Activated T-helper 17 cell treated with anti-CD3 and anti-CD28 coated beads, Interleukin-2, amount 50 U/mL, for 72 hours (primary cell): ENCODE measurements around the gene ABHD11. TPM values are rescaled to one million over a fixed set of nuclear protein-coding genes. Genes with fewer than 3 reads are reported as not detected.

Experiments used
- ATAC-seq: fragments of 150-1000 bp; cut with Tn5 transposase; replicated peaks from 2 replicates; pipeline ENCODE4 v1.10.0; 2021; ENCODE audit warnings: mild to moderate bottlenecking, moderate library complexity
- H3K27ac Mint-ChIP-seq: one replicate; pipeline ENCODE4 v1.8.0; 2022; ENCODE audit warnings: mixed read lengths
- H3K27me3 Mint-ChIP-seq: one replicate; pipeline ENCODE4 v1.8.0; 2022; ENCODE audit warnings: mixed read lengths
- H3K36me3 Mint-ChIP-seq: one replicate; pipeline ENCODE4 v1.8.0; 2022; ENCODE audit warnings: low read depth, mild to moderate bottlenecking, mixed read lengths
- H3K4me1 Mint-ChIP-seq: one replicate; pipeline ENCODE4 v1.8.0; 2022; ENCODE audit warnings: mixed read lengths
- H3K4me3 Mint-ChIP-seq: one replicate; pipeline ENCODE4 v1.8.0; 2022; ENCODE audit warnings: mild to moderate bottlenecking, mixed read lengths
- H3K9me3 Mint-ChIP-seq: one replicate; pipeline ENCODE4 v1.8.0; 2022; ENCODE audit warnings: mixed read lengths
- total RNA-seq, 2 donors: library from RNA; stranded (reverse); gene quantifications; one replicate each; pipeline ENCODE4 v1.2.3, GENCODE V29; 2022

Gene ABHD11
- total RNA-seq, 2 donors from 2014 or later: 11.9 to 21.2 TPM

- no peaks in the 10 kb centered on the region for H3K4me1 Mint-ChIP-seq
- H3K27me3 Mint-ChIP-seq: peaks cover 3% of the 10 kb centered on the region
- H3K9me3 Mint-ChIP-seq: no peaks in the 10 kb centered on the region
- no peak overlapping the region for H3K27ac Mint-ChIP-seq
- ATAC-seq: no peak
- no peaks in the 10 kb centered on the region for H3K36me3 Mint-ChIP-seq
- no peak overlapping the region for H3K4me3 Mint-ChIP-seq
These were observed 24.0 kb upstream of the ABHD11 start for GRCh38 chr7:73762659-73762999.

- Mint-ChIP-seq H3K4me3 (no peak overlapping the region), H3K27ac (no peak overlapping the region), H3K27me3 (no peaks in the 10 kb centered on the region), H3K4me1 (no peaks in the 10 kb centered on the region), H3K9me3 (no peaks in the 10 kb centered on the region), H3K36me3 (no peaks in the 10 kb centered on the region)
- ATAC-seq: no peak
These were observed 23.5 kb upstream of the ABHD11 start for GRCh38 chr7:73761854-73762658.

DNA sequence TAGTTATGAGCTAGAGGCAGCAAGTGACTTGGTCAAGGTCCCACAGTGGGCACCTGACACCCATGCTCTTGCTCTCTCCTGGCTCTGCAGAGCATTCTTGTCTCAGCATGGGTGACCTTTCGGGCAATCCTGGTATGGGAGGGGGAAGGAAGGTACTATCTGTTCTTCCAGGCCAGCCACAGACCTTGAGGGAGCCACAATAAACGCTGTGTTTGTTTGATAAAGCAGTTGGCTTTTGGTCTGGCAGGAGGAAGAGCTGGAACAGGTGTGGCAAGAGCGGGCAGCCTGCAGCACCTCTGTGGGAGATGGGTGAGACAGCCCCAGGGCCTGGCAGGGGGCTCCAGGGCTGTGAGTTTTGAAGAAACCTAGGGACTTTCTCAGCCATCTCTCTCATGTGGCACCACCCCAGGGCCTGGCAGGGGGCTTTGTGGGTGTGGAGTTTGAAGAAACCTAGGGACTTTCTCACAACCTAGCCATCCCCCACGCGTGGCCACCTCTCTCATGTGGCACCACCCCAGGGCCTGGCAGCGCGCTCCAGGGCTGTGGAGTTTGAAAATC lies 20.1 kb upstream of the ABHD11 start:
- no peak for ATAC-seq
- Mint-ChIP-seq H3K27me3 (no peaks in the 10 kb centered on the region), H3K27ac (no peak overlapping the region), H3K9me3 (no peaks in the 10 kb centered on the region), H3K4me3 (no peak overlapping the region), H3K4me1 (no peaks in the 10 kb centered on the region), H3K36me3 (no peaks in the 10 kb centered on the region)

DNA sequence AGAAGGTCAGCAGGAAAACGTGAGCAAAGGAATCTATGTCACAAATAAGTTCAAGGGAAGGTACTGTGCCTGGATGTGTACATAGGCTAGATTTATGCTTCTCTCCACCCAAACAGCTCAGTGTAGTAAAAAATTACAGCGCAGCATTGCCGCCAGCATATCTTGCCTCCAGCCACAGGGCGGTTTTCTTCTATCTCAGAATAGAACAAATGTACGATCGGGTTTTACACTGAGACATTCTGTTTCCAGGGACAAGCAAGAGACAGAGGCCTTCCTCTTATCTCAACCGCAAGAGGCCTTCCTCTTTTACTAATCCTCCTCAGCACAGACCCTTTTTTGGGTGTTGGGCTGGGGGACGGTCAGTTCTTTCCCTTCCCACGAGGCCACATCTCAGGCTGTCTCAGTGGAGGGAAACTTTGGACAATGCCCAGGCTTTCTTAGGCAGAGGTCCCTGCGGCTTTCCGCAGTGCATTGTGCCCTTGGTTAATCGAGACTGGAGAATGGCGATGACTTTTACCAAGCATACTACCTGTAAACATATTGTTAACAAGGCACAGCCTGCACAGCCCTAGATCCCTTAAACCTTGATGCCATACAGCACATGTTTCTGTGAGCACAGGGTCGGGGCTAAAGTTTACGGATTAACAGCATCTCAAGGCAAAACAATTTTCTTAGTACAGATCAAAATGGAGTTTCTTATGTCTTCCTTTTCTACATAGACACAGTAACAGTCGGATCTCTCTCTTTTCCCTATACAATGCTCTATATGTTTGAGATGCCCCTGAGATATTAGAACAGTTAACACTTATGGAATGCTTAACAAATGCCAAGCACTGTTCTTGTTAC lies 11.6 kb upstream of the ABHD11 start:
- Mint-ChIP-seq H3K4me3 (no peak overlapping the region), H3K9me3 (no peaks in the 10 kb centered on the region), H3K36me3 (no peaks in the 10 kb centered on the region), H3K4me1 (no peaks in the 10 kb centered on the region), H3K27me3 (peaks cover 9% of the 10 kb centered on the region), H3K27ac (no peak overlapping the region)
- ATAC-seq: no peak

DNA sequence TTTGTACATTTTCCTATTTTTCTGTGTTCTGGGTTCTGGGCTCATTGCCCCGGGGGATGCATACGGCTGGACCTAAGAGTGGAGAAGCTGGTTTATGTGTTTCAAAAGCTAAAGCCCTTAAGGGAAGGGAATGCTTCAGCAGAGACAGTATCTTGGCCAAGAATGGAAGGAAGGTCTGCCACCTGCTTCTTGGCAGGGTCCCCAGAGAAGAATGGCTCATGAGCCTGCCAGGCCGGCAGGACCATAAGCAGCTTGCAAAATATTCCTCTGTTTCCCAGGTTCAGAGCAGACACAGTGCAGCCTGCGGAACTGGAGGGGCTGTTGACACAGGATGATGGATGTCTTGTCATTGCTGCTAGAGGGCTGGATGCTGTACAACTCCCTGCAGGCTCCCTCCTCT lies 7.8 kb upstream of the ABHD11 start:
- no peaks in the 10 kb centered on the region for H3K36me3 Mint-ChIP-seq
- peaks cover 9% of the 10 kb centered on the region for H3K27me3 Mint-ChIP-seq
- no peak for ATAC-seq
- no peaks in the 10 kb centered on the region for H3K4me1 Mint-ChIP-seq
- H3K9me3 Mint-ChIP-seq: no peaks in the 10 kb centered on the region
- no peak overlapping the region for H3K4me3 Mint-ChIP-seq
- no peak overlapping the region for H3K27ac Mint-ChIP-seq

GRCh38 chr7:73742753-73743641 lies 4.4 kb upstream of the ABHD11 start:
- no peaks in the 10 kb centered on the region for H3K36me3 Mint-ChIP-seq
- no peak overlapping the region for H3K27ac Mint-ChIP-seq
- no peaks in the 10 kb centered on the region for H3K9me3 Mint-ChIP-seq
- no peak for ATAC-seq
- no peaks in the 10 kb centered on the region for H3K27me3 Mint-ChIP-seq
- no peak overlapping the region for H3K4me3 Mint-ChIP-seq
- H3K4me1 Mint-ChIP-seq: no peaks in the 10 kb centered on the region

DNA sequence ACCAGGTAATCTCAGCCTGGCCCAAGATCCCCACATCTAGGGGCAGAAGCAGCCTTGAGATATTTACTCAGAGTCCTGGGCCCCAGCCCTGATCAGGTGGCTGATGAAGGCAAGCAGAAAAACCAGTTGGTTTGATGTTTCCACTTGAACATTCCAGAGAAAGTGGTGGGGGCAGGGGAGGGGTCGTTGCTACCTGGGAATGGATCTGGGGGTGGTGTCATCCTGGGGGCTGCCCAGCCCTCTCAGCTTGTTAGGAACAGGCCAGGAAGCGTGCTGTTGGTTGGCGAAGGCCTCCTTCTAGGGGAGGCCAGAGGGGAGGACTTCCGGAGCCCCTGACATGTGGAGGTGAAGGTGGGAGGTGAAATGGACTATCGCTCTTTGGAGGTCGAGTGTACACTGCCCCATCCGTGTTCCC lies 3.7 kb upstream of the ABHD11 start:
- no peak overlapping the region for H3K4me3 Mint-ChIP-seq
- no peaks in the 10 kb centered on the region for H3K27me3 Mint-ChIP-seq
- H3K36me3 Mint-ChIP-seq: no peaks in the 10 kb centered on the region
- ATAC-seq: no peak
- H3K9me3 Mint-ChIP-seq: no peaks in the 10 kb centered on the region
- no peaks in the 10 kb centered on the region for H3K4me1 Mint-ChIP-seq
- no peak overlapping the region for H3K27ac Mint-ChIP-seq

DNA sequence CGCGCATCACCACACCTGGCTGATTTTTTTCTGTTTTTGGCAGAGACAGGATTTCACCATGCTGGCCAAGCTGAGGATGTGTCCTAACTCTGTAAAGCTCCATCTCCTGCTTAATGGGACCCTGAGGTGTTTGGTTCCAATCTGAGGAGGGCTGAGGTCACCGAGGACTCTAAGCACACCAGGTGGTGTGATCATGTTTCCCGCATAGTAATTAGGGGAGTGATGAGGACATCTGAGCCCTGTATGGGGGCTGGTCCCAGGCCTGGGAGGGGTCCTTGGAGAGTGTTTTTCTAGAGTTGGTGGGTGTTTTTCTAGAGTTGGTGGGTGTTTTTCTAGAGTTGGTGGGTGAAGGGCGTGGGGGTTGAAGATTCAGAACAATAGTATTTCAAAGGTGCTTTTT lies 3.0 kb upstream of the ABHD11 start:
- Mint-ChIP-seq H3K4me1 (no peaks in the 10 kb centered on the region), H3K9me3 (no peaks in the 10 kb centered on the region), H3K27ac (no peak overlapping the region), H3K4me3 (no peak overlapping the region), H3K27me3 (no peaks in the 10 kb centered on the region), H3K36me3 (peaks cover 4% of the 10 kb centered on the region)
- no peak for ATAC-seq

- no peak overlapping the region for H3K27ac Mint-ChIP-seq
- no peak for ATAC-seq
These were observed 2.2 kb upstream of the ABHD11 start for GRCh38 chr7:73740771-73741170.

GRCh38 chr7:73740212-73740611 lies 1.6 kb upstream of the ABHD11 start:
- Mint-ChIP-seq H3K9me3 (no peaks in the 10 kb centered on the region), H3K36me3 (peaks cover 9% of the 10 kb centered on the region), H3K4me3 (no peak overlapping the region), H3K27ac (no peak overlapping the region), H3K4me1 (no peaks in the 10 kb centered on the region), H3K27me3 (no peaks in the 10 kb centered on the region)
- no peak for ATAC-seq

More at GRCh38 chr7:73740771-73741170, 2.2 kb upstream of the ABHD11 start:
- Mint-ChIP-seq H3K4me1 (no peaks in the 10 kb centered on the region), H3K4me3 (no peak overlapping the region), H3K36me3 (peaks cover 9% of the 10 kb centered on the region), H3K9me3 (no peaks in the 10 kb centered on the region), H3K27me3 (no peaks in the 10 kb centered on the region)

GRCh38 chr7:73739387-73739767 lies 775 bp upstream of the ABHD11 start:
- peaks cover 5% of the 10 kb centered on the region for H3K4me1 Mint-ChIP-seq
- H3K36me3 Mint-ChIP-seq: peaks cover 9% of the 10 kb centered on the region
- H3K9me3 Mint-ChIP-seq: no peaks in the 10 kb centered on the region
- peak overlapping the region; percentile 73 for H3K27ac Mint-ChIP-seq
- no peak for ATAC-seq
- H3K27me3 Mint-ChIP-seq: no peaks in the 10 kb centered on the region
- H3K4me3 Mint-ChIP-seq: peak overlapping the region; percentile 84

GRCh38 chr7:73738220-73738611 lies 386 bp downstream of the ABHD11 start:
- no peaks in the 10 kb centered on the region for H3K27me3 Mint-ChIP-seq
- H3K9me3 Mint-ChIP-seq: no peaks in the 10 kb centered on the region
- peak overlapping the region; percentile 84 for H3K4me3 Mint-ChIP-seq
- peaks cover 9% of the 10 kb centered on the region for H3K36me3 Mint-ChIP-seq
- peak; percentile 10 for ATAC-seq
- H3K4me1 Mint-ChIP-seq: peaks cover 5% of the 10 kb centered on the region
- peak overlapping the region; percentile 81 for H3K27ac Mint-ChIP-seq

DNA sequence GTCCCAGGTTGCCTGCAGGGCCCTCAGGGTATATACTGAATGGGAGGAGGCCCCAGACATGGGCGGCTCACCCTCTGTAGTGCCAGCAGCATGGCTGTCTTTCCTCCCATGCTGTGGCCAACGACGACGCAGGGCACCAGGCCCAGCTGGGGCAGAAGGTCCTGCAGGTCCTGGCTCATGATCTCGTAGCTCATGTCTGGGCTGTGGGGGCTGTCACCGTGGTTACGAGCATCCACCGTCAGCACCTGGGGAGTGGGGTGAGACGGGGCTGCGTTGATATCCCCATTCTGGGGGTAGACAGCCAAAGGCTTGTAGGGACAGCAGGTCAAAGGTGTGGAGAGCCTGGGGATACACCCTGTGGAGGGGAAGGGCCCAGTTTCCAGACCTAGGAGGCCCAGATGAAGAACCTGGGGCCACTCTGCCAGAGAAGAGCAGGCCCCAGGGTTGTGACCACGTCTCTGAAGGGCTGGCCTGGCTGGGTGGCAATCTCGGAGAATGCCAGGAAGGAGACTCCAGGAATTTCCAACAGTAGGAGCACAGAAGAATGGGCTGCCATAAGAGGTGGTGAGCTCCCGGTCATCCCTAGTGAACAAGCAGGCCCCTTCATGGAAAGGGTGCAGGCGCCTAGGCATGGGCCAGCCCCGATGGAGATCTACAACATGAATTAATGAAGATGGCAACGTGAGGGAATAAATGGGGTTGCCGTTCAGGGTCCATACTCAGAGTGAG lies 947 bp downstream of the ABHD11 start:
- no peaks in the 10 kb centered on the region for H3K9me3 Mint-ChIP-seq
- H3K36me3 Mint-ChIP-seq: peaks cover 9% of the 10 kb centered on the region
- no peak for ATAC-seq

More for the DNA sequence above, 947 bp downstream of the ABHD11 start:
- peaks cover 5% of the 10 kb centered on the region for H3K4me1 Mint-ChIP-seq
- H3K4me3 Mint-ChIP-seq: peak overlapping the region; percentile 84
- no peaks in the 10 kb centered on the region for H3K27me3 Mint-ChIP-seq
- peak overlapping the region; percentile 81 for H3K27ac Mint-ChIP-seq
